GM20000 (cell line): ENCODE results near the gene ZNF79.

Experiments used
- DNase-seq: peaks from one replicate; pipeline ENCODE4 v3.0.0; 2012; ENCODE audit warnings: low spot score
- CTCF ChIP-seq: IDR thresholded peaks from 2 replicates; pipeline ENCODE4 v1.5.1; 2012; ENCODE audit warnings: mild to moderate bottlenecking, control low read depth; ENCODE audit errors: extremely low read depth, missing control alignments

Gene ZNF79

GRCh38 chr9:127479507-127480081 lies 55.4 kb downstream of the ZNF79 start:
- DNase-seq = no peak
- TF ChIP-seq CTCF = no peak

- DNase-seq = no peak
- no peak for TF ChIP-seq CTCF
Measured at GRCh38 chr9:127482662-127483061, 58.5 kb downstream of the ZNF79 start.

GRCh38 chr9:127485995-127486394 lies 61.8 kb downstream of the ZNF79 start:
- TF ChIP-seq CTCF = no peak
- no peak for DNase-seq

- no peak for TF ChIP-seq CTCF
- DNase-seq = no peak
Measured at GRCh38 chr9:127488946-127489345, 64.8 kb downstream of the ZNF79 start.

GRCh38 chr9:127489471-127490115 lies 65.4 kb downstream of the ZNF79 start:
- DNase-seq = no peak
- TF ChIP-seq CTCF = no peak

GRCh38 chr9:127490535-127491230 lies 66.5 kb downstream of the ZNF79 start:
- TF ChIP-seq CTCF = no peak
- no peak for DNase-seq

- no peak for DNase-seq
- TF ChIP-seq CTCF = no peak
Measured at GRCh38 chr9:127491516-127491915, 67.3 kb downstream of the ZNF79 start.
